ENCODE data around the gene SPINK1.

Gene SPINK1

DNA sequence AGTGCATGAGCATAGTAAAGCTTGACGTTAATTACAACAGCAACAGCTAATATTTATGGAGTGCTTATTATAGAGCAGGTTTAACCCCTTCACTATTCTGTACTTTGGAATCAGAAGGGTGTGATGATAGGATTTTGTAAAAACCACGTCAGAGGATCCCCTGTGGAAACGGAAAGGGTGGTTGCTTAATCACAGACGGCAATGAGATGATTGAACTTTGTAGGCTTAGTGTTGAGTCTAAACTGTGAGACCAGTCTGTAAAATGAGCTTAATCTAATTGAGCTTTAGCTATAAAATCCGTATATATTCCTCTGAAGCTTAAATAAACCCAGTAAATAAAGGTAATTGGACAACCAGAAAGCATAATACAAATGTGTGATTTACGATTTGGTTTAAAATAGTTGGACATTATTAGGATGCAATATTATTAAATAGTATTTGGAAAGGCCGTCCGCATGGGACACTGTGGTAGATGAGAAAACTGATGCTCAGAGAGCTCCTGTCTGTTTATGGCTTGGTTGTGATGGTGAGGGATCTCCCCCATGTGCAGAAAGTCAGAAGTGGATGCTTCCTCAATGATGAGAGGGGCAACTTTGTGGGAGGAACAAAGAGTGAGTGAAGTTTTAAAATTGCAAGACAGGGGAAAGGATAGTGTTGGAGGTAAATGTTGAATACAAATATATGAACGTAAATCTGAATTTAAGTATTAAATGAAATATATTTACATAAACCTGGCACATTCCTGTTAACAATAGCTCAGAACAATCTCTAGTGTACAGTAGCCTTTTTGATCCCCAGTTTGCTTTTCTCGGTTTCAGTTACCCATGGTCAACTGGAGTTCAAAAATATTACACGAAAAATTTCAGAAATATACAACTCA is 23.7 kb upstream of the SPINK1 start:
- DNase-seq (ENCODE audit: insufficient read length, low spot score), result no peak
- no peak for FAIRE-seq
- no peak for TF ChIP-seq POU2F2 (IDR thresholded peaks at IDR 0.05; ENCODE audit: low read depth, low read length)
- TF ChIP-seq PAX5 (IDR thresholded peaks at IDR 0.05; ENCODE audit: insufficient read depth, low read length, severe bottlenecking), result no peak
- no peak for TF ChIP-seq POLR2A (IDR thresholded peaks at IDR 0.05; ENCODE audit: low read depth, low read length)
- TF ChIP-seq TAF1 (IDR thresholded peaks at IDR 0.05; ENCODE audit: low read depth, low read length), result no peak
- TF ChIP-seq POLR2AphosphoS5 (IDR thresholded peaks at IDR 0.05; ENCODE audit: low read depth, low read length), result no peak
- no peak for TF ChIP-seq SPI1 (IDR thresholded peaks at IDR 0.05; ENCODE audit: low read depth, low read length)

DNA sequence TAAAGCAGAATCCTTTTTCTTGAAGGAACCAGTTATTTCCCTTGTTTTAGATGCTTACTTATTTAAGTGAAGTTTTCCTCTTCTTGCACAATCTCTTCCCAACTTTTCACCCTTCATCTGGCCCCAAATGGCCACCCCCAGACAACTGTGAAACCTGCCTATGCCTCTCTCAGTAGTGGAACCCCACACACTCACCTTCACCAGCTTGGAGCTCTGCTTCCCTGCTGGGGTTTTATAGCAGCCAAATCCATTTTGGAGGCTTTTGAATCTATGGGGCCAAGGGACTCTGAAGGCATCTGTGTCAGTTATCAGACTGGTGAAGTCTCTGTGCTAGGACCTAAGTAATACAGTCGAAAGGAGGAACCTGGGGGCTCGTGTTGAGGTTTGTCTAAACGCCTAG is 22.9 kb upstream of the SPINK1 start:
- no peak for FAIRE-seq
- DNase-seq (ENCODE audit: insufficient read length, low spot score), result no peak

DNA sequence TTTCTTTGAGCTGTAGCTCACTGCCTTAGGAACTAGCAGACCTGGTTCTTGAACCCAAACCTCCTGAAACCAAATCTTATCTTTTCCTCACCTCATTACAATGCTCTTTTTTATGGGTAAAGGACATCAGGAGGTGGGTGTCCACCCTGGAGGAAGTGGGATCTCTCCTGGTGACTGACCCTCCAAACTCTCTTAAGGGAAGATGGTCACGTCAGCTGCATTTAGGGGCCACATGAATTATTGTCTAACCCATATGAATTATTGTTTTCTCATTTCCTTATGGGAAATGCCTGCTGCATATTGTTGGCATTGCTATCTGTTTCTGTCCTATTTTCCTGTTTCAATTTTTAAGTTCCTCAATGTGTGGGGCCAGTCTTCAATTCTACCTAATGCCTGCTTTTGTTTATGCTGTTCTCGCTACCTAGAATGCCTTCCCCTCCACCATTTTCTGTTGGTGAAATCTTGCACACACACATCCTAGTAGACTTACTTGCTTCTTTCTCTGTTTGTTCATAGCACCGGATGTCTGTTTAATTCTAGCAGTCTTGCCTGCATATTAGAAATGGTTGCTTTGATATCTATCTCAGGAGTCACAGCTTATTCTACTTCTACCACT is 22.0 kb upstream of the SPINK1 start:
- no peak for FAIRE-seq

More for the DNA sequence above, 22.9 kb upstream of the SPINK1 start:
- TF ChIP-seq SPI1 (IDR thresholded peaks at IDR 0.05; ENCODE audit: low read depth, low read length) (no peak), POLR2AphosphoS5 (IDR thresholded peaks at IDR 0.05; ENCODE audit: low read depth, low read length) (no peak)

DNA sequence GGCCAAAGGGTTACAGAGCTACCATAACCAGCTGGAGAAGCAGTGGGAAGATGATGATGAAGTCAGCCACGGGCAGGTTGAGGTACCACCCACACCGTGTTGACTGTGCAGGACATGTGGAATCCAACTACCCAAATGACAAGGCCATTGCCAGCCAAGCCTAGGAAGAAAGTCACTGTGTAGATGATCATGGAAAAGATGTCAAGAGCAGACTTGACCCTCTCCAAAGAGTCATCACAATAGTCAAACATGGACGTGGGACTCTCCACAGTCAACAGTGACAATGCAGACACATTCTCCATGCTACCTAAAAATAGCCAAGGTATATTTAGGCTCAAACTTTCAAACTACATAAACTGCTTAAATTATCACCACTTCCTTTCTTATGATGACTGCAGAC is 20.9 kb upstream of the SPINK1 start:
- DNase-seq (ENCODE audit: insufficient read length, low spot score) (no peak), FAIRE-seq (no peak)
- no peak for TF ChIP-seq SPI1 (IDR thresholded peaks at IDR 0.05; ENCODE audit: low read depth, low read length)
- TF ChIP-seq POLR2AphosphoS5 (IDR thresholded peaks at IDR 0.05; ENCODE audit: low read depth, low read length), result no peak
- no peak for TF ChIP-seq POLR2A (IDR thresholded peaks at IDR 0.05; ENCODE audit: low read depth, low read length)
- TF ChIP-seq PAX5 (IDR thresholded peaks at IDR 0.05; ENCODE audit: insufficient read depth, low read length, severe bottlenecking), result no peak
- no peak for TF ChIP-seq POU2F2 (IDR thresholded peaks at IDR 0.05; ENCODE audit: low read depth, low read length)
- TF ChIP-seq TAF1 (IDR thresholded peaks at IDR 0.05; ENCODE audit: low read depth, low read length), result no peak

More for the DNA sequence above, 22.0 kb upstream of the SPINK1 start:
- TF ChIP-seq POU2F2 (IDR thresholded peaks at IDR 0.05; ENCODE audit: low read depth, low read length) (no peak), TAF1 (IDR thresholded peaks at IDR 0.05; ENCODE audit: low read depth, low read length) (no peak), SPI1 (IDR thresholded peaks at IDR 0.05; ENCODE audit: low read depth, low read length) (no peak), POLR2AphosphoS5 (IDR thresholded peaks at IDR 0.05; ENCODE audit: low read depth, low read length) (no peak), PAX5 (IDR thresholded peaks at IDR 0.05; ENCODE audit: insufficient read depth, low read length, severe bottlenecking) (no peak), POLR2A (IDR thresholded peaks at IDR 0.05; ENCODE audit: low read depth, low read length) (no peak)
- no peak for DNase-seq (ENCODE audit: insufficient read length, low spot score)

DNA sequence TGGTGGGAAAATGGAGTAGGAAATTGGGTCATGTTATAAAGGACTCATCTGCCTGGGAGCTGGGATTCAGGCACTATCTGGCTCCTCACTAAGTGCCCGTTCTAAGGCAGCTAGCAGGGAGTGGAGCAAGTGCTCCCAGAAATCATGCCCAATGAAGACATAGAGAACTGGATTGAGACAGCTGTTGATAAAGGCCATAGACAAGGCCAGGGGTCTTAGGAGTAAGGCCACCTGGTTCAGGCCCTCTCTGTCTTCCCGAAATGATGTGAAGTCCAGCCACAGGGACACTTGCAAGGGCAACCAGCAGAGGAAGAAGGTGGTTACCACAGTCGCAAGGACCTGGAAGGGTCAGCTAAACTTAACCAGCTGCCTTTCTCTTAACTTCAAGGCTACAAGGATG is 20.1 kb upstream of the SPINK1 start:
- no peak for DNase-seq (ENCODE audit: insufficient read length, low spot score)
- no peak for FAIRE-seq
- TF ChIP-seq SPI1 (IDR thresholded peaks at IDR 0.05; ENCODE audit: low read depth, low read length) (no peak), PAX5 (IDR thresholded peaks at IDR 0.05; ENCODE audit: insufficient read depth, low read length, severe bottlenecking) (no peak), POU2F2 (IDR thresholded peaks at IDR 0.05; ENCODE audit: low read depth, low read length) (no peak), TAF1 (IDR thresholded peaks at IDR 0.05; ENCODE audit: low read depth, low read length) (no peak), POLR2A (IDR thresholded peaks at IDR 0.05; ENCODE audit: low read depth, low read length) (no peak), POLR2AphosphoS5 (IDR thresholded peaks at IDR 0.05; ENCODE audit: low read depth, low read length) (no peak)

DNA sequence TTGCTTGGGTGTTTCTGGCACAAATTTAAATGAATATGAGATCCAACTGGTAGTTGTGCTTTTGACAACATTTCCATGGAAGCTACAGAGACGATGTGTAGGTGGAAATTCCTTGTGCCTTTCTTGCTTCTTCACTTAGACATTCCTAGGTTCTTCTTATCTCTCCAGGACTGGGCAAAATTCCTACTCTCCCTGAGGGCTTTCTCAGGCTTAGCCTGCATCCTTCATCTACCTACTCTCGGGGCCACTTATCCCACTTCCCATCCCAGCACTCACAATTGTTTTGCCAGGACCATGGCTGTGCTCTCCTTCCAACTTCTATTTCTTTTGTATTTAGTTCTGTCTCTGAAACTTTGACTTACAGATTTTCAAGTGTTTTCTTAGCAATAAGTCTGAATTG is 17.8 kb upstream of the SPINK1 start:
- no peak for DNase-seq (ENCODE audit: insufficient read length, low spot score)
- TF ChIP-seq PAX5 (IDR thresholded peaks at IDR 0.05; ENCODE audit: insufficient read depth, low read length, severe bottlenecking) (no peak), POLR2AphosphoS5 (IDR thresholded peaks at IDR 0.05; ENCODE audit: low read depth, low read length) (no peak), SPI1 (IDR thresholded peaks at IDR 0.05; ENCODE audit: low read depth, low read length) (no peak), TAF1 (IDR thresholded peaks at IDR 0.05; ENCODE audit: low read depth, low read length) (no peak), POU2F2 (IDR thresholded peaks at IDR 0.05; ENCODE audit: low read depth, low read length) (no peak), POLR2A (IDR thresholded peaks at IDR 0.05; ENCODE audit: low read depth, low read length) (no peak)
- FAIRE-seq, result no peak

DNA sequence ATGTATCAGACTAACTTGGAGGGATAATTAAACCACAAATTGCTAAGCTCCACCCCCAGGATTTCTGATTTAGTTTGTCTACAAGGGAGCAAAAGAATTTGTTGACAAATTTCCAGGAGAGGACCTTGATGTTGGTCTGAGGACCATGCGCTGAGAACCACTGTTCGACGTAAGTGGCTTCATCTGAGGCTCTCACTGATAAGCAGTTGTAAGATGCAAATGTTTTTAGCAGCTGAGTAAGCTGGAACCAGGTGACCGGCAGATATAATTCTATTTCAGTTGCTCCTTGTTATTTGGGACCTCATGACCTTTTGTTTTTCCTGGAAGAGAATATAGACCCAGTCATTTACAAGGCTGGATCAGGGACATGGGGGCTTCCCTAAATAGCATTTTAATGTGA is 14.1 kb upstream of the SPINK1 start:
- FAIRE-seq (no peak), DNase-seq (ENCODE audit: insufficient read length, low spot score) (no peak)
- TF ChIP-seq PAX5 (IDR thresholded peaks at IDR 0.05; ENCODE audit: insufficient read depth, low read length, severe bottlenecking) (no peak), POU2F2 (IDR thresholded peaks at IDR 0.05; ENCODE audit: low read depth, low read length) (no peak), POLR2AphosphoS5 (IDR thresholded peaks at IDR 0.05; ENCODE audit: low read depth, low read length) (no peak), SPI1 (IDR thresholded peaks at IDR 0.05; ENCODE audit: low read depth, low read length) (no peak), TAF1 (IDR thresholded peaks at IDR 0.05; ENCODE audit: low read depth, low read length) (no peak), POLR2A (IDR thresholded peaks at IDR 0.05; ENCODE audit: low read depth, low read length) (no peak)

DNA sequence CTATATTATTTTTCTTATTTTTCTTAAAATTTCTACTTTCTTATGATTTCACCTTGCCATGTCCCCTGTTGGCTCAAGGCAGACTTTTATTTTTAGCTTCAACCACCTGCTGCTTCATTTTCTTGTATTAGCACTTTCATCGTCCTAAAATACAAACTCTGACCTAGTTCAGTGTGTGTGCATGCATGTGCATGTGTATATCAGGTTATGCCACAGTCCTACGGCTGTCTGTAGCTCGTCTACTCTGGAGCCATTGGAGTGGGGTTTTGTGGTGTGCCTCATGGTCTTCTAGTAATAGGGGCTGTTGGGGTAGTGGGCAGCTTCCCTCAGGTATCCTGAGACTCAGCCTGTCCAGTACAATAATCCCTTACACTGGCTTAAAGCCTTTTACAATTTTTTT is 13.4 kb upstream of the SPINK1 start:
- FAIRE-seq (no peak), DNase-seq (ENCODE audit: insufficient read length, low spot score) (no peak)
- TF ChIP-seq TAF1 (IDR thresholded peaks at IDR 0.05; ENCODE audit: low read depth, low read length) (no peak), POLR2A (IDR thresholded peaks at IDR 0.05; ENCODE audit: low read depth, low read length) (no peak), SPI1 (IDR thresholded peaks at IDR 0.05; ENCODE audit: low read depth, low read length) (no peak), POLR2AphosphoS5 (IDR thresholded peaks at IDR 0.05; ENCODE audit: low read depth, low read length) (no peak), POU2F2 (IDR thresholded peaks at IDR 0.05; ENCODE audit: low read depth, low read length) (no peak), PAX5 (IDR thresholded peaks at IDR 0.05; ENCODE audit: insufficient read depth, low read length, severe bottlenecking) (no peak)

DNA sequence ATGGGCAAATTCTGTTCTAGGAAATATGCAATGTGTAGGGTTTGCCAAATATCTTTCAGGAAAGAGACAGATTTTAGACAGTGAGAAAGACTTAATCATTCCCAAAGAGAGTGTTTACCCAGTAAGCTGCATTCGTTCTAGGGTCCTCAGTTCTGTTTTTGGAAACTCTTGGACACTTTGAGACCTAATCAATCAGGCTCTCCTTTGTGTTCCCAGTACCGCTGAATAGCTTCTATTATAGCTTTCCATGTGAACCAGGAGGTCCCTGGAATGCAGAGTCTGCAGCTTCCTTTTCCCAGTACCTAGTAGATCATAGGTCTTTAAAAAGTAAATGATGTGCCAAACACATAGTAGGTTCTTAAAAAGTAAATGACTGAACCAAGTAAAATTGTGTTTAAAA is 11.4 kb upstream of the SPINK1 start:
- FAIRE-seq (no peak), DNase-seq (ENCODE audit: insufficient read length, low spot score) (no peak)
- TF ChIP-seq PAX5 (IDR thresholded peaks at IDR 0.05; ENCODE audit: insufficient read depth, low read length, severe bottlenecking), result no peak
- no peak for TF ChIP-seq TAF1 (IDR thresholded peaks at IDR 0.05; ENCODE audit: low read depth, low read length)
- TF ChIP-seq POLR2A (IDR thresholded peaks at IDR 0.05; ENCODE audit: low read depth, low read length), result no peak
- TF ChIP-seq POLR2AphosphoS5 (IDR thresholded peaks at IDR 0.05; ENCODE audit: low read depth, low read length), result no peak
- no peak for TF ChIP-seq SPI1 (IDR thresholded peaks at IDR 0.05; ENCODE audit: low read depth, low read length)
- no peak for TF ChIP-seq POU2F2 (IDR thresholded peaks at IDR 0.05; ENCODE audit: low read depth, low read length)

Data from GM12891 (cell line).